Right atrium auricular region (tissue), 2 donors: ENCODE results near the gene PPP3CA. TPM values are rescaled to one million over a fixed set of nuclear protein-coding genes. Genes with fewer than 3 reads are reported as not detected.

Experiments used
- DNase-seq: peaks from one replicate; pipeline ENCODE4 v3.0.0-alpha.2; 2019; ENCODE audit warnings: low spot score
- H3K27ac ChIP-seq, 2 donors: fragments of 200-600 bp; sonication (generic); 1 replicate in 1 of 2; 2 replicates in 1 of 2; pipeline ENCODE4 v1.5.1; 2016 to 2019
- H3K27me3 ChIP-seq, 2 donors: fragments of 200-600 bp; sonication (generic); one replicate each; pipeline versions ENCODE4 v1.5.1 to v1.6.0; 2017 to 2019
- H3K36me3 ChIP-seq: fragments of 200-600 bp; sonication (generic); one replicate; pipeline ENCODE4 v1.5.1; 2016
- H3K4me1 ChIP-seq, 2 donors: fragments of 200-600 bp; sonication (generic); one replicate each; pipeline versions ENCODE4 v1.5.1 to v1.6.0; 2017 to 2019
- H3K4me3 ChIP-seq, 2 donors: fragments of 200-600 bp; sonication (generic); 1 replicate in 1 of 2; 2 replicates in 1 of 2; pipeline ENCODE4 v1.5.1; 2017 to 2019; ENCODE audit warnings: mild to moderate bottlenecking in 1 of 2, moderate library complexity in 1 of 2
- H3K9me3 ChIP-seq, 2 donors: fragments of 200-600 bp; sonication (generic); one replicate each; pipeline ENCODE4 v1.5.1; 2019
- CTCF ChIP-seq, 2 donors: fragments of 200-600 bp; sonication (generic); IDR thresholded peaks; one replicate each; pipeline ENCODE4 v1.5.1; 2019; ENCODE audit warnings: antibody characterized with exemption in 2 of 2
- total RNA-seq, 2 donors: library from RNA; depleted of rRNA; stranded (reverse); fragments of >200 nt; gene quantifications; one replicate each; pipeline ENCODE4 v1.1.0, GENCODE V29; 2016

The PPP3CA gene
- total RNA-seq, 2 donors from 2014 or later: 11.2 to 15.7 TPM

GRCh38 chr4:101020956-101021355 lies 326.4 kb downstream of the PPP3CA start:
- Histone ChIP-seq H3K36me3 (no peaks in the 10 kb centered on the region), H3K27ac (no peak overlapping the region), H3K4me1 (peaks cover 0 to 4% of the 10 kb centered on the region in 2 donors), H3K9me3 (no peaks in the 10 kb centered on the region), H3K27me3 (no peaks in the 10 kb centered on the region), H3K4me3 (no peak overlapping the region)
- no peak for DNase-seq
- no peak for TF ChIP-seq CTCF (IDR thresholded peaks at IDR 0.05)

- TF ChIP-seq CTCF (IDR thresholded peaks at IDR 0.05): no peak
- H3K4me3 ChIP-seq: no peak overlapping the region
- no peak for DNase-seq
- no peaks in the 10 kb centered on the region for H3K27me3 ChIP-seq
- H3K36me3 ChIP-seq: no peaks in the 10 kb centered on the region
- no peaks in the 10 kb centered on the region for H3K9me3 ChIP-seq
- no peak overlapping the region for H3K27ac ChIP-seq
- H3K4me1 ChIP-seq: peaks cover 0 to 4% of the 10 kb centered on the region in 2 donors
Observed at GRCh38 chr4:101019941-101020401, 327.4 kb downstream of the PPP3CA start.

GRCh38 chr4:101019313-101019712 lies 328.0 kb downstream of the PPP3CA start:
- Histone ChIP-seq H3K27me3 (no peaks in the 10 kb centered on the region), H3K9me3 (no peaks in the 10 kb centered on the region), H3K27ac (no peak overlapping the region), H3K4me1 (peaks cover 0 to 4% of the 10 kb centered on the region in 2 donors), H3K36me3 (no peaks in the 10 kb centered on the region), H3K4me3 (no peak overlapping the region)
- no peak for DNase-seq
- TF ChIP-seq CTCF (IDR thresholded peaks at IDR 0.05): no peak

- no peaks in the 10 kb centered on the region for H3K36me3 ChIP-seq
- no peak overlapping the region for H3K4me3 ChIP-seq
- DNase-seq: no peak
- H3K27me3 ChIP-seq: no peaks in the 10 kb centered on the region
- peaks cover 0 to 4% of the 10 kb centered on the region in 2 donors for H3K4me1 ChIP-seq
- no peaks in the 10 kb centered on the region for H3K9me3 ChIP-seq
- TF ChIP-seq CTCF (IDR thresholded peaks at IDR 0.05): no peak
- no peak overlapping the region for H3K27ac ChIP-seq
Observed at GRCh38 chr4:101018836-101019235, 328.5 kb downstream of the PPP3CA start.

GRCh38 chr4:101014417-101014816 lies 332.9 kb downstream of the PPP3CA start:
- no peak for DNase-seq
- Histone ChIP-seq H3K27me3 (no peaks in the 10 kb centered on the region), H3K9me3 (no peaks in the 10 kb centered on the region), H3K36me3 (no peaks in the 10 kb centered on the region), H3K27ac (no peak overlapping the region), H3K4me3 (no peak overlapping the region), H3K4me1 (no peaks in the 10 kb centered on the region)
- TF ChIP-seq CTCF (IDR thresholded peaks at IDR 0.05): no peak

GRCh38 chr4:101010987-101011386 lies 336.3 kb downstream of the PPP3CA start:
- no peak for DNase-seq
- no peaks in the 10 kb centered on the region for H3K4me1 ChIP-seq
- H3K4me3 ChIP-seq: no peak overlapping the region
- H3K9me3 ChIP-seq: no peaks in the 10 kb centered on the region
- no peak for TF ChIP-seq CTCF (IDR thresholded peaks at IDR 0.05)
- H3K36me3 ChIP-seq: no peaks in the 10 kb centered on the region
- H3K27me3 ChIP-seq: no peaks in the 10 kb centered on the region
- no peak overlapping the region for H3K27ac ChIP-seq
